ENCODE measurements around the gene SGSM2. TPM values are rescaled to one million over a fixed set of nuclear protein-coding genes. Genes with fewer than 3 reads are reported as not detected.
A peak's percentile ranks its signal among the peaks of the same experiment; 100 is the strongest.

SGSM2 gene
- total and polyA plus RNA-seq, 2 of the 13 experiments (the other 11 are each of a cell fraction or from before 2014, with no cell fraction given), result 30.4 to 51.3 TPM

DNA sequence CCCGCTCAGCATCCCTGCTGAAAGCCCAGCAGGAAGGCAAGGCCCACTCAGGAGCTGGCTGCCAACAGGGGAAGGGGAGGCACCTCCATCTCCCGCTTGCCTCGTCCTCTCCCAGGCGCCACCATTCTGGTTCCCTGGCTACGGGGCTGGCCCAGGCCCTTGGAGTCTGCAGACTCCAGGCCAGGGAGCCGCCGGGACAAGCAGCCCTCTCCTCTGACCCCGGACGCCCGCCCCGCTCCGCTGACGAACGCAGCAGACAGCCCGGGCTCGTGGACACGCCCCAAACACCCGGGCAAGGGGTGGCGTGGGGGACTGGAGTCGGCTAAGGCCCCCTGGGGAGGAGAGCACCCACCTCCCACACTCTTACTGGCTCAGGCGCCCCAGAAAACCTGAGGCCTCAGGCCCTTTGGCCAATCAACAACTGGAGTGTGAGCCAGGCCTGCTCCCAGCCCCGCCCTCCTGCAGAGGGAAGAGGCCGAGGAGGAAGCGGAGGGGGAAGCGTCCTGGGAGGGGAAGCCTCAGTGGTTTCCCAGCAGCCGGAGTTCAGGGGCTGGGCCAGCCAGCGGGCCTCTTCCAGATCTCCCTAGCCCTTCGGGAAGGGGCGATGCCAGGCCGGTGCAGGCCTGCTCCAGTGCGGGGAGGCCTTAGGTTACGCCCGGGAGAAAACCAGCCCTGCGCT lies 59.4 kb downstream of the SGSM2 start (continued):
- TF ChIP-seq SMARCE1 (IDR thresholded peaks at IDR 0.05; ENCODE audit: borderline replicate concordance) (no peak), RXRA (CRISPR knock-in tag; IDR thresholded peaks at IDR 0.05) (peak; percentile 35; the same call in 1 of the 2 replicates), PAX8 (CRISPR knock-in tag; IDR thresholded peaks at IDR 0.05; ENCODE audit: borderline replicate concordance) (no peak), GTF2F1 (IDR thresholded peaks at IDR 0.05; ENCODE audit: low read length) (no peak), LCORL (IDR thresholded peaks at IDR 0.05) (no peak), LCORL (CRISPR knock-in tag; IDR thresholded peaks at IDR 0.05) (peak; percentile 65; the same call in 1 of the 2 replicates), ZNF761 (CRISPR knock-in tag; conservative IDR thresholded peaks at IDR 0.05) (no peak), ELF3 (CRISPR knock-in tag; IDR thresholded peaks at IDR 0.05) (peak; percentile 84), HOXD1 (CRISPR knock-in tag; IDR thresholded peaks at IDR 0.05) (0 out of 2 replicates have a peak, but pooled peaks have one; percentile 24), ARHGAP35 (CRISPR knock-in tag; IDR thresholded peaks at IDR 0.05; ENCODE audit: borderline replicate concordance) (no peak), ZNF839 (CRISPR knock-in tag; IDR thresholded peaks at IDR 0.05; ENCODE audit: borderline replicate concordance) (no peak), RELA (CRISPR knock-in tag; IDR thresholded peaks at IDR 0.05) (no peak), ZNF205 (CRISPR knock-in tag; IDR thresholded peaks at IDR 0.05) (no peak), PRPF4 (IDR thresholded peaks at IDR 0.05; ENCODE audit: low read depth, low read length, poor library complexity, severe bottlenecking) (no peak), SOX5 (CRISPR knock-in tag; IDR thresholded peaks at IDR 0.05; ENCODE audit: borderline replicate concordance) (peak; percentile 16; the same call in 1 of the 2 replicates), CC2D1A (CRISPR knock-in tag; IDR thresholded peaks at IDR 0.05) (no peak), MLLT10 (CRISPR knock-in tag; IDR thresholded peaks at IDR 0.05) (no peak), ZIK1 (CRISPR knock-in tag; IDR thresholded peaks at IDR 0.05; ENCODE audit: borderline replicate concordance, low read depth) (no peak), MIER2 (CRISPR knock-in tag; IDR thresholded peaks at IDR 0.05) (no peak), ZNF7 (CRISPR knock-in tag; IDR thresholded peaks at IDR 0.05) (no peak)
- TF ChIP-seq, protein P1, sequence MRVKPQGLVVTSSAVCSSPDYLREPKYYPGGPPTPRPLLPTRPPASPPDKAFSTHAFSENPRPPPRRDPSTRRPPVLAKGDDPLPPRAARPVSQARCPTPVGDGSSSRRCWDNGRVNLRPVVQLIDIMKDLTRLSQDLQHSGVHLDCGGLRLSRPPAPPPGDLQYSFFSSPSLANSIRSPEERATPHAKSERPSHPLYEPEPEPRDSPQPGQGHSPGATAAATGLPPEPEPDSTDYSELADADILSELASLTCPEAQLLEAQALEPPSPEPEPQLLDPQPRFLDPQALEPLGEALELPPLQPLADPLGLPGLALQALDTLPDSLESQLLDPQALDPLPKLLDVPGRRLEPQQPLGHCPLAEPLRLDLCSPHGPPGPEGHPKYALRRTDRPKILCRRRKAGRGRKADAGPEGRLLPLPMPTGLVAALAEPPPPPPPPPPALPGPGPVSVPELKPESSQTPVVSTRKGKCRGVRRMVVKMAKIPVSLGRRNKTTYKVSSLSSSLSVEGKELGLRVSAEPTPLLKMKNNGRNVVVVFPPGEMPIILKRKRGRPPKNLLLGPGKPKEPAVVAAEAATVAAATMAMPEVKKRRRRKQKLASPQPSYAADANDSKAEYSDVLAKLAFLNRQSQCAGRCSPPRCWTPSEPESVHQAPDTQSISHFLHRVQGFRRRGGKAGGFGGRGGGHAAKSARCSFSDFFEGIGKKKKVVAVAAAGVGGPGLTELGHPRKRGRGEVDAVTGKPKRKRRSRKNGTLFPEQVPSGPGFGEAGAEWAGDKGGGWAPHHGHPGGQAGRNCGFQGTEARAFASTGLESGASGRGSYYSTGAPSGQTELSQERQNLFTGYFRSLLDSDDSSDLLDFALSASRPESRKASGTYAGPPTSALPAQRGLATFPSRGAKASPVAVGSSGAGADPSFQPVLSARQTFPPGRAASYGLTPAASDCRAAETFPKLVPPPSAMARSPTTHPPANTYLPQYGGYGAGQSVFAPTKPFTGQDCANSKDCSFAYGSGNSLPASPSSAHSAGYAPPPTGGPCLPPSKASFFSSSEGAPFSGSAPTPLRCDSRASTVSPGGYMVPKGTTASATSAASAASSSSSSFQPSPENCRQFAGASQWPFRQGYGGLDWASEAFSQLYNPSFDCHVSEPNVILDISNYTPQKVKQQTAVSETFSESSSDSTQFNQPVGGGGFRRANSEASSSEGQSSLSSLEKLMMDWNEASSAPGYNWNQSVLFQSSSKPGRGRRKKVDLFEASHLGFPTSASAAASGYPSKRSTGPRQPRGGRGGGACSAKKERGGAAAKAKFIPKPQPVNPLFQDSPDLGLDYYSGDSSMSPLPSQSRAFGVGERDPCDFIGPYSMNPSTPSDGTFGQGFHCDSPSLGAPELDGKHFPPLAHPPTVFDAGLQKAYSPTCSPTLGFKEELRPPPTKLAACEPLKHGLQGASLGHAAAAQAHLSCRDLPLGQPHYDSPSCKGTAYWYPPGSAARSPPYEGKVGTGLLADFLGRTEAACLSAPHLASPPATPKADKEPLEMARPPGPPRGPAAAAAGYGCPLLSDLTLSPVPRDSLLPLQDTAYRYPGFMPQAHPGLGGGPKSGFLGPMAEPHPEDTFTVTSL (CRISPR knock-in tag; IDR thresholded peaks at IDR 0.05; ENCODE audit: borderline replicate concordance), result no peak
- TF ChIP-seq, protein P2, sequence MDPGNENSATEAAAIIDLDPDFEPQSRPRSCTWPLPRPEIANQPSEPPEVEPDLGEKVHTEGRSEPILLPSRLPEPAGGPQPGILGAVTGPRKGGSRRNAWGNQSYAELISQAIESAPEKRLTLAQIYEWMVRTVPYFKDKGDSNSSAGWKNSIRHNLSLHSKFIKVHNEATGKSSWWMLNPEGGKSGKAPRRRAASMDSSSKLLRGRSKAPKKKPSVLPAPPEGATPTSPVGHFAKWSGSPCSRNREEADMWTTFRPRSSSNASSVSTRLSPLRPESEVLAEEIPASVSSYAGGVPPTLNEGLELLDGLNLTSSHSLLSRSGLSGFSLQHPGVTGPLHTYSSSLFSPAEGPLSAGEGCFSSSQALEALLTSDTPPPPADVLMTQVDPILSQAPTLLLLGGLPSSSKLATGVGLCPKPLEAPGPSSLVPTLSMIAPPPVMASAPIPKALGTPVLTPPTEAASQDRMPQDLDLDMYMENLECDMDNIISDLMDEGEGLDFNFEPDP (CRISPR knock-in tag; conservative IDR thresholded peaks at IDR 0.05), result no peak
- TF ChIP-seq, protein P3, sequence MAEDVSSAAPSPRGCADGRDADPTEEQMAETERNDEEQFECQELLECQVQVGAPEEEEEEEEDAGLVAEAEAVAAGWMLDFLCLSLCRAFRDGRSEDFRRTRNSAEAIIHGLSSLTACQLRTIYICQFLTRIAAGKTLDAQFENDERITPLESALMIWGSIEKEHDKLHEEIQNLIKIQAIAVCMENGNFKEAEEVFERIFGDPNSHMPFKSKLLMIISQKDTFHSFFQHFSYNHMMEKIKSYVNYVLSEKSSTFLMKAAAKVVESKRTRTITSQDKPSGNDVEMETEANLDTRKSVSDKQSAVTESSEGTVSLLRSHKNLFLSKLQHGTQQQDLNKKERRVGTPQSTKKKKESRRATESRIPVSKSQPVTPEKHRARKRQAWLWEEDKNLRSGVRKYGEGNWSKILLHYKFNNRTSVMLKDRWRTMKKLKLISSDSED (CRISPR knock-in tag; IDR thresholded peaks at IDR 0.05), result no peak
- TF ChIP-seq, protein P4, sequence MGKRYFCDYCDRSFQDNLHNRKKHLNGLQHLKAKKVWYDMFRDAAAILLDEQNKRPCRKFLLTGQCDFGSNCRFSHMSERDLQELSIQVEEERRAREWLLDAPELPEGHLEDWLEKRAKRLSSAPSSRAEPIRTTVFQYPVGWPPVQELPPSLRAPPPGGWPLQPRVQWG (CRISPR knock-in tag; IDR thresholded peaks at IDR 0.05; ENCODE audit: borderline replicate concordance, low read depth), result no peak

Data from HepG2 (cell line).